SU-DHL-6 (cell line): ENCODE results near the gene TPK1.

ENCODE experiments used
- H2AFZ ChIP-seq: fragments of 200-600 bp; sonication (generic); 2 replicates; pipeline ENCODE4 v1.6.1; 2014; ENCODE audit warnings: low read depth, mild to moderate bottlenecking, moderate library complexity, mixed read lengths, antibody characterized with exemption, low read length; ENCODE audit not compliant: severe bottlenecking
- H3F3A ChIP-seq: fragments of 200-600 bp; shearing (Covaris generic); 2 replicates; pipeline ENCODE4 v1.6.0; 2016; ENCODE audit warnings: antibody characterized with exemption, mild to moderate bottlenecking; ENCODE audit not compliant: insufficient read depth
- H3K27ac ChIP-seq: fragments of 200-600 bp; sonication (generic); 2 replicates; pipeline ENCODE4 v1.5.1; 2016; ENCODE audit warnings: low read depth, mild to moderate bottlenecking, low read length, moderate library complexity, mixed read lengths
- H3K27me3 ChIP-seq: fragments of 200-600 bp; sonication (generic), shearing (Covaris generic); 2 replicates; pipeline ENCODE4 v1.6.0; 2014; ENCODE audit warnings: mild to moderate bottlenecking, low read length
- H3K36me3 ChIP-seq: fragments of 200-600 bp; sonication (generic); 2 replicates; pipeline ENCODE4 v1.6.1; 2014; ENCODE audit warnings: mild to moderate bottlenecking, low read length, mixed read lengths
- H3K4me2 ChIP-seq: fragments of 300-600, 200-600 bp; shearing (Covaris generic), sonication (generic); 2 replicates; pipeline ENCODE4 v1.6.0; 2014; ENCODE audit warnings: low read length, low read depth, mild to moderate bottlenecking; ENCODE audit not compliant: poor library complexity, severe bottlenecking
- H3K4me3 ChIP-seq: fragments of 200-600 bp; sonication (generic); 2 replicates; pipeline ENCODE4 v1.5.1; 2014; ENCODE audit warnings: antibody characterized with exemption, low read length, mild to moderate bottlenecking, mixed read lengths; ENCODE audit not compliant: insufficient read depth, poor library complexity, severe bottlenecking
- H3K79me2 ChIP-seq: fragments of 200-600 bp; sonication (generic); 2 replicates; pipeline ENCODE4 v1.6.1; 2014; ENCODE audit warnings: mild to moderate bottlenecking, low read length, moderate library complexity; ENCODE audit not compliant: insufficient read depth
- H3K9ac ChIP-seq: fragments of 200-600 bp; sonication (generic); 2 replicates; pipeline ENCODE4 v1.7.0; 2014; ENCODE audit warnings: mild to moderate bottlenecking, low read length
- H3K9me2 ChIP-seq: fragments of 200-600 bp; sonication (generic); replicated peaks from 2 replicates; pipeline ENCODE4 v1.6.1; 2014; ENCODE audit warnings: low read length; ENCODE audit not compliant: insufficient read depth
- H3K9me3 ChIP-seq: fragments of 200-600 bp; sonication (generic); 2 replicates; pipeline ENCODE4 v1.6.1; 2014; ENCODE audit warnings: low read length, mixed read lengths; ENCODE audit not compliant: insufficient read depth
- H4K20me1 ChIP-seq: fragments of 200-600 bp; sonication (generic); 2 replicates; pipeline ENCODE4 v1.6.1; 2014; ENCODE audit warnings: low read depth, mild to moderate bottlenecking, antibody characterized with exemption, low read length, moderate library complexity, mixed read lengths
- CTCF ChIP-seq: fragments of 200-600 bp; sonication (generic); IDR thresholded peaks from one replicate; pipeline ENCODE4 v1.5.1; 2017; ENCODE audit warnings: antibody characterized with exemption, mild to moderate bottlenecking, low read length, moderate library complexity; ENCODE audit not compliant: insufficient read depth, poor library complexity, severe bottlenecking
- EZH2phosphoT487 ChIP-seq: fragments of 200-600 bp; sonication (generic), shearing (Covaris generic); conservative IDR thresholded peaks from 2 replicates; pipeline ENCODE4 v1.6.1; 2018; ENCODE audit warnings: mild to moderate bottlenecking, antibody characterized with exemption, low read length, moderate library complexity, mixed read lengths

TPK1 gene

DNA sequence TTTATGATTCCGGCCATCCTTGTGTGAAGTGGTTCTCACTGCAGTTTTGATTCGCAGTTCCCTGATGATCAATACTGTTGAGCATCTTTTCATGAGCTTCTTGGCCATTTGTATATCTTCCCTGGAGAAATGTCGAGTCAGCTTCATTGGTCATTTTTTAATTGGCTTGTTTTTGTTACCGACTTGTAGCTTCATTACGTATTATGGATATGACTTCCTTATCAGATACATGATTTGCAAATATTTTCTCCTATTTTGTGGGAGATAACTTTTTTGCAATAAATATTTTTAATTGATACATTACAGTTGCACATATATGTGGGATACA, 27.4 kb upstream of the TPK1 start:
- no peaks in the 10 kb centered on the region for H4K20me1 ChIP-seq
- TF ChIP-seq EZH2phosphoT487 = no peak
- H3K9me3 ChIP-seq = no peaks in the 10 kb centered on the region
- no peaks in the 10 kb centered on the region for H3K9me2 ChIP-seq
- H3K27me3 ChIP-seq = no peaks in the 10 kb centered on the region
- no peak overlapping the region for H3K4me2 ChIP-seq
- H2AFZ ChIP-seq = no peak overlapping the region
- H3K36me3 ChIP-seq = no peaks in the 10 kb centered on the region
- H3F3A ChIP-seq = no peaks in the 10 kb centered on the region
- no peaks in the 10 kb centered on the region for H3K79me2 ChIP-seq
- no peak overlapping the region for H3K9ac ChIP-seq
- H3K4me3 ChIP-seq = no peak overlapping the region
- no peak overlapping the region for H3K27ac ChIP-seq

DNA sequence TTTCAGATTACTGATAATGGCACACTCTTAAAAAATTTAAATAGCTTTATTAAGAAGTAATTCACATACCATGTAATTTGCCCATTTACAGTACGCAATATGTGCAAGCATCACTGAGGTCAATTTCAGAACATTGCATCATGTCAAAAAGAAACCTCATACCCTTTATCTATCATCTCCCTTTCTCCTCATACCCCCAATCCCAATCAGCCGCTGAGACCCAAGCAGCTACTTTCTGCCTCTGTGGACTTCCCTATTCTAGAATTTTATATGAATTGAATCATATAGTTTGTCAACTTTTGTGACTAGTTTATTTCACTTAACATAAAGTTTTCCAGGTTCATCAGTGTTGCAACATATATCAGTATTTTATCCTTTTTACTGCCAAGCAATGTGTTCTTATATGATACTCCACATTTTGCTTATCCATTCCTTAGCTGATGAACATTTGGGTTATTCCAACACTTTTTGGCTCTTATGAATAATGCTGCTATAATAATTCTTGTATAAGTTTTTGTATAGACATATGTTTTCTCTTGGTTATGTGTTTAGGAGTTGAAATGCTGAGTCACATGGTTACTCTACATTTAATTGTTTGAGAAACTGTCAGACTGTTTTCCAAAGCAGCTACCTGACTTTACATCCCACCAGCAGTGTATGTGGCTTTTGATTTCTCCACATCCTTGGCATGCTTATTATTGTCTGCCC, 26.9 kb upstream of the TPK1 start:
- Histone ChIP-seq H3K27ac (no peak overlapping the region), H3K9ac (no peak overlapping the region)

GRCh38 chr7:144859739-144860138, 23.9 kb upstream of the TPK1 start:
- Histone ChIP-seq H4K20me1 (no peaks in the 10 kb centered on the region), H3K4me2 (no peak overlapping the region), H3K9ac (no peak overlapping the region), H3K9me2 (no peaks in the 10 kb centered on the region), H3K27me3 (no peaks in the 10 kb centered on the region), H3F3A (no peaks in the 10 kb centered on the region), H3K36me3 (no peaks in the 10 kb centered on the region), H3K27ac (no peak overlapping the region), H3K79me2 (no peaks in the 10 kb centered on the region), H3K4me3 (no peak overlapping the region), H3K9me3 (no peaks in the 10 kb centered on the region), H2AFZ (no peak overlapping the region)
- no peak for TF ChIP-seq CTCF
- TF ChIP-seq EZH2phosphoT487 = no peak

More for the DNA sequence above, 26.9 kb upstream of the TPK1 start:
- Histone ChIP-seq H2AFZ (no peak overlapping the region), H3K79me2 (no peaks in the 10 kb centered on the region), H3K4me3 (no peak overlapping the region), H3K4me2 (no peak overlapping the region), H3K9me3 (no peaks in the 10 kb centered on the region), H3K27me3 (no peaks in the 10 kb centered on the region), H3K9me2 (no peaks in the 10 kb centered on the region), H4K20me1 (no peaks in the 10 kb centered on the region), H3K36me3 (no peaks in the 10 kb centered on the region), H3F3A (no peaks in the 10 kb centered on the region)
- TF ChIP-seq CTCF (no peak), EZH2phosphoT487 (no peak)

GRCh38 chr7:144857463-144857862, 21.6 kb upstream of the TPK1 start:
- no peak overlapping the region for H3K9ac ChIP-seq
- no peaks in the 10 kb centered on the region for H3K9me3 ChIP-seq
- no peaks in the 10 kb centered on the region for H3F3A ChIP-seq
- H4K20me1 ChIP-seq = no peaks in the 10 kb centered on the region
- H3K79me2 ChIP-seq = no peaks in the 10 kb centered on the region
- H2AFZ ChIP-seq = no peak overlapping the region
- no peaks in the 10 kb centered on the region for H3K27me3 ChIP-seq
- H3K27ac ChIP-seq = no peak overlapping the region
- H3K4me2 ChIP-seq = no peak overlapping the region
- H3K9me2 ChIP-seq = no peaks in the 10 kb centered on the region
- H3K36me3 ChIP-seq = no peaks in the 10 kb centered on the region
- no peak overlapping the region for H3K4me3 ChIP-seq
- TF ChIP-seq EZH2phosphoT487 = no peak
- TF ChIP-seq CTCF = no peak
